IMR-90 (cell line): ENCODE measurements around the gene PAXIP1. TPM values are rescaled to one million over a fixed set of nuclear protein-coding genes. Genes with fewer than 3 reads are reported as not detected.

Source experiments
- ATAC-seq: fragments of 200-7000 bp; cut with Tn5 transposase; 2 replicates; pipeline ENCODE4 v1.9.1; 2020; ENCODE audit warnings: low read depth, mild to moderate bottlenecking, moderate library complexity
- BruUV-seq: library from RNA; stranded (reverse); fragments of 400-500 nt; replicated peaks from 2 replicates; lab custom pipeline; 2021; lab: Mats Ljungman, UMichigan
- CTCF ChIA-PET: fragments of 300-600 bp; formaldehyde crosslinking; extraction: SDS; loops from one replicate; lab custom pipeline; 2021; ENCODE audit warnings: antibody characterized with exemption; lab: Yijun Ruan, JAX
- POLR2A ChIA-PET: fragments of 300-600 bp; sonication (Branson Sonifier 250); formaldehyde crosslinking; loops from one replicate; lab custom pipeline; 2022; ENCODE audit warnings: antibody characterized with exemption; ENCODE audit not compliant: unreplicated experiment; lab: Charles Lee
- DNase-seq: peaks from one replicate; pipeline ENCODE4 v3.0.0; 2013
- H2AFZ ChIP-seq: replicated peaks from 2 replicates; pipeline ENCODE3; 2013; ENCODE audit warnings: low read length, mild to moderate bottlenecking; ENCODE audit not compliant: poor library complexity
- H2AK5ac ChIP-seq: 2 replicates; pipeline ENCODE4 v1.6.1; 2013; ENCODE audit warnings: low read depth, low read length, inconsistent platforms
- H2AK9ac ChIP-seq: replicated peaks from 2 replicates; pipeline ENCODE3; 2013; ENCODE audit warnings: mild to moderate bottlenecking, low read depth, low read length, moderate library complexity; ENCODE audit not compliant: poor library complexity
- H2BK120ac ChIP-seq: 2 replicates; pipeline ENCODE4 v1.6.1; 2013; ENCODE audit warnings: low read depth, low read length, inconsistent platforms
- H2BK15ac ChIP-seq: 3 replicates; pipeline ENCODE4 v1.6.1; 2013; ENCODE audit warnings: low read depth, low read length, inconsistent platforms
- H2BK20ac ChIP-seq: 2 replicates; pipeline ENCODE4 v1.6.1; 2013; ENCODE audit warnings: low read depth, mild to moderate bottlenecking, inconsistent platforms, low read length, moderate library complexity
- H2BK5ac ChIP-seq: 2 replicates; pipeline ENCODE4 v1.6.1; 2013; ENCODE audit warnings: mild to moderate bottlenecking, low read depth, low read length, inconsistent platforms; ENCODE audit not compliant: poor library complexity, severe bottlenecking
- H3K14ac ChIP-seq: replicated peaks from 2 replicates; pipeline ENCODE4 v1.6.1; 2013; ENCODE audit warnings: low read depth, low read length, inconsistent platforms
- H3K18ac ChIP-seq: 2 replicates; pipeline ENCODE4 v1.6.1; 2013; ENCODE audit warnings: low read depth, low read length, control low read depth
- H3K23ac ChIP-seq: 2 replicates; pipeline ENCODE4 v1.6.1; 2013; ENCODE audit warnings: low read depth, low read length, inconsistent platforms
- H3K27ac ChIP-seq: 2 replicates; pipeline ENCODE4 v1.5.1; 2013; ENCODE audit warnings: mild to moderate bottlenecking, control low read depth, low read length; ENCODE audit not compliant: insufficient read depth
- H3K27me3 ChIP-seq: 2 replicates; pipeline ENCODE4 v1.6.1; 2013; ENCODE audit warnings: low read length; ENCODE audit not compliant: control insufficient read depth, insufficient read depth
- H3K36me3 ChIP-seq: 2 replicates; pipeline ENCODE4 v1.6.1; 2013; ENCODE audit warnings: low read length, mixed read lengths; ENCODE audit not compliant: control insufficient read depth, insufficient read depth
- H3K4ac ChIP-seq: 2 replicates; pipeline ENCODE4 v1.6.1; 2013; ENCODE audit warnings: low read depth, low read length, inconsistent platforms
- H3K4me1 ChIP-seq: 2 replicates; pipeline ENCODE4 v1.6.1; 2013; ENCODE audit warnings: low read length, mixed read lengths; ENCODE audit not compliant: control insufficient read depth, insufficient read depth
- H3K4me2 ChIP-seq: 2 replicates; pipeline ENCODE4 v1.6.1; 2013; ENCODE audit warnings: low read depth, mild to moderate bottlenecking, control low read depth, low read length, moderate library complexity
- H3K4me3 ChIP-seq: 2 replicates; pipeline ENCODE4 v1.5.1; 2013; ENCODE audit warnings: low read depth, mild to moderate bottlenecking, control low read depth, low read length, moderate library complexity; ENCODE audit not compliant: insufficient read depth
- H3K56ac ChIP-seq: 2 replicates; pipeline ENCODE4 v1.6.1; 2013; ENCODE audit warnings: low read length, inconsistent platforms; ENCODE audit not compliant: insufficient read depth; ENCODE audit errors: extremely low read depth
- H3K79me1 ChIP-seq, 2 experiments: 2 replicates each; pipeline ENCODE4 v1.6.1; 2013; ENCODE audit warnings: low read length in 2 of 2, inconsistent platforms in 1 of 2, low read depth in 1 of 2
- H3K9ac ChIP-seq: 2 replicates; pipeline ENCODE4 v1.6.1; 2013; ENCODE audit warnings: low read depth, low read length, control low read depth
- H3K9me1 ChIP-seq: 2 replicates; pipeline ENCODE4 v1.6.1; 2013; ENCODE audit warnings: low read length, inconsistent platforms; ENCODE audit not compliant: insufficient read depth
- H3K9me3 ChIP-seq: 2 replicates; pipeline ENCODE4 v1.6.1; 2013; ENCODE audit warnings: low read length; ENCODE audit not compliant: control insufficient read depth, insufficient read depth
- H4K20me1 ChIP-seq: 2 replicates; pipeline ENCODE4 v1.6.1; 2013; ENCODE audit warnings: low read length, inconsistent platforms; ENCODE audit not compliant: insufficient read depth
- H4K5ac ChIP-seq: 2 replicates; pipeline ENCODE4 v1.6.1; 2013; ENCODE audit warnings: mild to moderate bottlenecking, low read depth, low read length, control low read depth
- H4K8ac ChIP-seq, 2 experiments: 2 replicates each; pipeline ENCODE4 v1.6.1; 2013; ENCODE audit warnings: low read depth in 2 of 2, low read length in 2 of 2, control low read depth in 1 of 2, inconsistent platforms in 1 of 2
- H4K91ac ChIP-seq: 2 replicates; pipeline ENCODE4 v1.6.1; 2013; ENCODE audit warnings: low read depth, low read length, inconsistent platforms; ENCODE audit not compliant: insufficient read depth
- CEBPB ChIP-seq: IDR thresholded peaks from 2 replicates; pipeline ENCODE4 v1.6.1; 2012; ENCODE audit warnings: low read depth, low read length, improper control_type of control experiment
- CHD1 ChIP-seq: IDR thresholded peaks from 2 replicates; pipeline ENCODE4 v1.6.1; 2012; ENCODE audit warnings: low read depth, low read length, improper control_type of control experiment
- FOS ChIP-seq: fragments of 150-350 bp; IDR thresholded peaks from 2 replicates; pipeline ENCODE4 v1.6.1; 2016; ENCODE audit warnings: low read depth, low read length
- MXI1 ChIP-seq: IDR thresholded peaks from 2 replicates; pipeline ENCODE4 v1.6.1; 2012; ENCODE audit warnings: low read depth, mild to moderate bottlenecking, low read length, moderate library complexity, borderline replicate concordance
- NFE2L2 ChIP-seq: fragments of 150-350 bp; IDR thresholded peaks from 2 replicates; pipeline ENCODE4 v1.6.1; 2016; ENCODE audit warnings: low read depth, mild to moderate bottlenecking, low read length
- RAD21 ChIP-seq: IDR thresholded peaks from 2 replicates; pipeline ENCODE4 v1.6.1; 2012; ENCODE audit warnings: low read length, improper control_type of control experiment
- RCOR1 ChIP-seq: IDR thresholded peaks from 2 replicates; pipeline ENCODE4 v1.6.1; 2012; ENCODE audit warnings: mild to moderate bottlenecking, low read length, improper control_type of control experiment; ENCODE audit not compliant: insufficient replicate concordance
- RFX5 ChIP-seq: IDR thresholded peaks from 2 replicates; pipeline ENCODE4 v1.8.0; 2012; ENCODE audit warnings: low read depth, mild to moderate bottlenecking, low read length, moderate library complexity
- WGBS, 2 experiments: methylation state at CpG; one replicate each; pipeline versions ENCODE4 v1.1.5 to v1.1.7; 2013; ENCODE audit warnings: missing lambda C conversion rate in 2 of 2; ENCODE audit not compliant: insufficient read length in 1 of 2; ENCODE audit errors: extremely low coverage in 2 of 2; 5-methylcytosine and 5-hydroxymethylcytosine counted together
- dilution Hi-C: fragments of 300-500 bp; cut with HindIII; formaldehyde crosslinking; loops from one replicate; pipeline ENCODE4 v1.14.3; 2018; ENCODE audit warnings: low sequenced_read_pairs; ENCODE audit not compliant: unreplicated experiment
- in situ Hi-C: fragments of 300-500 bp; cut with MboI; formaldehyde crosslinking; loops from 3 replicates; pipeline ENCODE4 v1.14.3; 2019; ENCODE audit warnings: low sequenced_read_pairs, inconsistent platforms, mixed read lengths
- intact Hi-C: fragments of 100-400 bp; cut with micrococcal nuclease; formaldehyde crosslinking; loops from 2 replicates; pipeline ENCODE4 v1.10.0; 2022
- polyA plus RNA-seq, 3 experiments: library from polyadenylated mRNA; depleted of rRNA; stranded (reverse); fragments of >200 nt; gene quantifications; 2 replicates each; pipeline ENCODE4 v1.2.3, GENCODE V29; 2012; ENCODE audit warnings: low replicate concordance in 1 of 3
- total RNA-seq: library from RNA; depleted of rRNA; stranded (reverse); fragments of >200 nt; gene quantifications from 2 replicates; pipeline ENCODE4 v1.2.3, GENCODE V29; 2012
- TF ChIP-seq, protein P1 (sequence below): fragments of 150-350 bp; IDR thresholded peaks from 2 replicates; pipeline ENCODE4 v1.6.1; 2016; ENCODE audit warnings: low read depth, mild to moderate bottlenecking, low read length, moderate library complexity, borderline replicate concordance
- TF ChIP-seq, protein P2 (sequence below): fragments of 150-350 bp; IDR thresholded peaks from 2 replicates; pipeline ENCODE4 v1.6.1; 2017; ENCODE audit warnings: mild to moderate bottlenecking, antibody characterized with exemption, low read length, low read depth

The PAXIP1 gene
- total and polyA plus RNA-seq, 2 of the 4 experiments (the other 2 are of a cell fraction) = 7.3 to 8.7 TPM

DNA sequence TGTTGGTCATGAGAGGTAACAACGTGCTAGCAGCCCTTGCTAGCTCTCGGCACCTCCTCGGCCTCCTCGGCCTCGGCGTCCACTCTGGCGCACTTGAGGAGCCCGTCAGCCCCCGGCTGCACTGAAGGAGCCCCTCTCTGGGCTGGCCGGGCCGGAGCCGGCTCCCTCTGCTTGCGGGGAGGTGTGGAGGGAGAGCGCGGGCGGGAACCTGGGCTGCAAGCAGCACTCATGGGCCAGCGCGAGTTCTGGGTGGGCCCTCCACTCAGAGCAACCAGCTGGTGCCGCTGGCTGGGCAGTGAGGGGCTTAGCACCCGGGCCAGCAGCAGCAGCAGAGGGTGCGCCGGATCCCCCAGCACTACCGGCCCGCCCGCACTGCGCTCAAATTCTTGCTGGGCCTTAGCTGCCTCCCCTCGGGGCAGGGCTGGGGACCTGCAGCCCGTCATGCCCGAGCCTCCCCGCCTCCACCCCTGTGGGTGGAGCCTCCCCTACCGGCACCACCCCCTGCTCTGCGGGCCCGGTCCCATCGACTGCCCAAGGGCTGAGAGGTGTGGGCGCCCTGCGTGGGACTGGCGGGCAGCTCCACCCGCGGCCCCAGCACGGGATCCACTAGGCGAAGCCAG lies 96.1 kb downstream of the PAXIP1 start (continued):
- TF ChIP-seq, protein P1, sequence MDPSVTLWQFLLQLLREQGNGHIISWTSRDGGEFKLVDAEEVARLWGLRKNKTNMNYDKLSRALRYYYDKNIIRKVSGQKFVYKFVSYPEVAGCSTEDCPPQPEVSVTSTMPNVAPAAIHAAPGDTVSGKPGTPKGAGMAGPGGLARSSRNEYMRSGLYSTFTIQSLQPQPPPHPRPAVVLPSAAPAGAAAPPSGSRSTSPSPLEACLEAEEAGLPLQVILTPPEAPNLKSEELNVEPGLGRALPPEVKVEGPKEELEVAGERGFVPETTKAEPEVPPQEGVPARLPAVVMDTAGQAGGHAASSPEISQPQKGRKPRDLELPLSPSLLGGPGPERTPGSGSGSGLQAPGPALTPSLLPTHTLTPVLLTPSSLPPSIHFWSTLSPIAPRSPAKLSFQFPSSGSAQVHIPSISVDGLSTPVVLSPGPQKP = no peak
- TF ChIP-seq RCOR1 (no peak), MXI1 (no peak), FOS (no peak), CHD1 (no peak)

DNA sequence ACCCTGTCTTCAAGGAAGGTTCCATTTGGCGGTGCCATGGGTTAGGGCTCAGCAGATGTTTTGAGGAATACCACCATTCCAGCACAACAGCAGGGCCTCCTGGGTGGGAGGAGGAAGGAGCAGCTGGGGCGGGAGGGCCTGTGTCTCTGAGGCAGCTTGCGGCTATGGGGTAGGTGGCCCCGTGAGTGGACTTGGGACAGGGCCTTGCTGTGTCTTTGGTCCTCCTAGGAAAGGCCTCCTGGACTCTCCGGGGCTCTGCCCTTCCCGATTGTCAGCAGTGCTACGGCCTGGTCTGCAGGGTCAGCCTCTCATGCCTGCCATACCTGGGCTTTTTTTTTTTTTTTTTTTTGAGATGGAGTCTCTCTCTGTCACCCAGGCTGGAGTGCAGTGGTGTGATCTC lies 96.7 kb downstream of the PAXIP1 start:
- no peak overlapping the region for H3K18ac ChIP-seq
- H2AFZ ChIP-seq = no peak overlapping the region
- no peak for DNase-seq
- peaks cover 15% of the 10 kb centered on the region; the same call in 1 of the 2 replicates for H3K9me3 ChIP-seq
- no peaks in the 10 kb centered on the region for H3K79me1 ChIP-seq
- H3K27ac ChIP-seq = no peak overlapping the region
- no peak overlapping the region for H3K4me3 ChIP-seq
- no peak overlapping the region for H4K91ac ChIP-seq
- no CpG with 5 or more reads among the region's 7 CpGs for WGBS, 2 experiments
- H2AK5ac ChIP-seq = no peak overlapping the region
- no peak overlapping the region for H4K8ac ChIP-seq
- no peak overlapping the region for H3K9ac ChIP-seq
- no peak overlapping the region for H2BK15ac ChIP-seq
- no peaks in the 10 kb centered on the region for H4K20me1 ChIP-seq
- no peak overlapping the region for H2BK120ac ChIP-seq
- H3K14ac ChIP-seq = no peak overlapping the region
- dilution Hi-C loops (no loop called here), in situ Hi-C loops (no loop called here), intact Hi-C loops (no loop called here)
- CTCF ChIA-PET = no interaction called here
- no peak overlapping the region for H2BK20ac ChIP-seq
- no peak overlapping the region for H2AK9ac ChIP-seq
- no peak overlapping the region for H3K23ac ChIP-seq
- no peaks in the 10 kb centered on the region for H3K9me1 ChIP-seq
- ATAC-seq = no peak
- POLR2A ChIA-PET = no interaction called here
- no peaks in the 10 kb centered on the region for H3K36me3 ChIP-seq
- H3K4me1 ChIP-seq = no peaks in the 10 kb centered on the region
- BruUV-seq = no TSS peak
- H3K27me3 ChIP-seq = no peaks in the 10 kb centered on the region
- H3K4me2 ChIP-seq = no peak overlapping the region
- TF ChIP-seq MXI1 (no peak), RFX5 (no peak), CEBPB (no peak), NFE2L2 (no peak), RCOR1 (no peak), RAD21 (no peak)
- TF ChIP-seq, protein P2, sequence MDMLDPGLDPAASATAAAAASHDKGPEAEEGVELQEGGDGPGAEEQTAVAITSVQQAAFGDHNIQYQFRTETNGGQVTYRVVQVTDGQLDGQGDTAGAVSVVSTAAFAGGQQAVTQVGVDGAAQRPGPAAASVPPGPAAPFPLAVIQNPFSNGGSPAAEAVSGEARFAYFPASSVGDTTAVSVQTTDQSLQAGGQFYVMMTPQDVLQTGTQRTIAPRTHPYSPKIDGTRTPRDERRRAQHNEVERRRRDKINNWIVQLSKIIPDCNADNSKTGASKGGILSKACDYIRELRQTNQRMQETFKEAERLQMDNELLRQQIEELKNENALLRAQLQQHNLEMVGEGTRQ = no peak
- no peak overlapping the region for H2BK5ac ChIP-seq
- H3K56ac ChIP-seq = no peak overlapping the region
- H4K5ac ChIP-seq = no peak overlapping the region
- H3K4ac ChIP-seq = no peak overlapping the region
